OCI-M2 (cell line): ENCODE measurements around the gene PNLDC1.
"Not testable (repeated sequence)": the region's sequence is repeated elsewhere in the genome, so short reads cannot be mapped to it uniquely, and the experiment has no call there.

Experiments used
- DNase-seq: peaks from one replicate; lab custom pipeline; 2025; ENCODE audit not compliant: unreplicated experiment; lab: John Stamatoyannopoulos, UW

Gene PNLDC1

DNA sequence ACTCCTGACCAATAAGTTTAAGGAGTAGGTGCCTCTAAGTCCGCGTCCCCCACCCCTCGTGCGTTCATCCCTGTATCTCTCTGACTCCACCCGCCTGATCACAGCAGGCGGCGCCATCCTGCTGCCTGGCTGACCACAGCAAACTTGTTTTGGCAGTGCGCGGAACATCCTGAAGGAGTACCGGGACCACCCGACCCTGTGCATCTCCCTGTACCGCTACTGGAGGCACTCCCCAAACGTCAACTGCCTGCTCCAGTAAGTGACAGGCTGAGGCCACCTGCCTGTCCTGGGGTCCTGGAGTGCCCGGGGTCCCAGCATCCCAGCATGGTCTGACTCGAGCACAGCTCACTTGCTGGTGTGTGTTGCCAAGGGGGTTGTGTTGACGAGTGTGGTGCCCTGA, 19.0 kb downstream of the PNLDC1 start:
- DNase-seq, result no peak

DNA sequence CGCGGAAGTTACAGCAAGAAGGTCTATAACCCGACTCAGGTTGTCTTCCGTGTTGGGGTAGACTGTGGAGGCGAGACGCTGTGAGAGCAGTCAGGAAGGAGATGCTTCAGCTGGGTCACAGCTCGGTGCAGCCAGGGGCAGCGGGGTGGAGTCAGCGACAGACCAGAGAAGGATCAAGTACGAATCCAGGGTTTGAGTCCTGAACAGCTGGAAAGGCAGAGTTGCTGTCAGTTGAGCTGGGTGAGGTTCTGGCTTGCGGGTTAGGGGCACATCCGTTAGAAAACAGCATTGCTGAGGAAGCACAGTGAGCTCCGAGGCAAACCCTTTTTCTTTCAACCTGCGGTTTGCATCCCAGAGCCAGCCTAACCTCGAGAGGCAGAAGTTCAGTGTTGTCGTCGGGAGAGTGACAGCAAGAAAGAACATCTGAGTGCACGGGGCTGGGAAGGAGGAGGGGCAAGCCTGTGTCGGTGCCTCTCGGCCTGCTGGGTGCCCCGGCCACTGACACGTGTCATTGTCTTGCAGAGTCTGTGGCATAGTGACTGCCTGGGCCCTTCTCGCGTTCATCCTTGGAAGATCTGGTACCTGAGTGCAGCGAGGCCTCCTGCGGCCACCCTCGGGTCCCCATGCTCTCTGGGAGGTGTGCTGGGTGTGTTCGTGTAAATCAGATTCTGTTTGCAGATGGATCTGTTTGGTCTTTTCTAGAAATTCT, 20.0 kb downstream of the PNLDC1 start:
- no peak for DNase-seq

DNA sequence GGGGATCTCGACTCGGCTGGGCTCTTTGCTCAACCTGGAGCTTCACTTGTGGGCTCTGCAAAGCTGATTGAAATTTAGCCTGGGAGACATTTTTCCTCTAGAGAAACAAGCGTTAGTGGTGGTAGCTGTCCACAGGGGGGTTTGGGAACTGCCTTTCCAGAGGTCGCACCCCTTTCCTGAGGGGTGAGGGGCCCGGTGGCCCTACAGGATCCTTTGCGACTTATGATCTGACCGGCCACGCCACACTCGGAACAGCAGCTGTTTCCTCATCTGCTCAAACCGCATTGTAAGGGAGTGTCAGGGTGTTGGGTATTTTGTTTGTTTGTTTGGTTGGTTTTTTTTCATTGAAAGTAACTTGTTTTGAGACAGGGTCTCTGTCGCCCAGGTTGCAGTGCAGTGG, 21.0 kb downstream of the PNLDC1 start:
- no peak for DNase-seq

DNA sequence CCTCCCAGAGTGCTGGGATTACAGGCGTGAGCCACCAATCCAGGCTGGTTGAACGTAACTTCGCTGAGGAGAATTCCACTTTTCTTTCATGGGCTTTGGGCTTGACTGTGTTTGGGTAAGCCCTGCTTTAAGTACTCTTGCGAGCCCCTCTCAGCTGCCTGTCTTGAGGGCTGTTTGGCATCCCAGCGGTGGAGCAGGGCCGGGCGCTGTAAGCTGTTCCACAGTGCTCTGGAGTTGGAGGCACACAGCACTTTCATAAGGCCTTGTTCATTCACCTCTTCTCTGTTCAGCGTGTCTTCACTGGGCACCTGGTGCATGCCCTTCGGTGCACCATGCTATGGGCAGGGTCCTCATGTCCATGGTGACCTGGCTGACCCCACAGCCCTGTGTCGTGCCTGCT, 21.6 kb downstream of the PNLDC1 start:
- DNase-seq, result no peak

DNA sequence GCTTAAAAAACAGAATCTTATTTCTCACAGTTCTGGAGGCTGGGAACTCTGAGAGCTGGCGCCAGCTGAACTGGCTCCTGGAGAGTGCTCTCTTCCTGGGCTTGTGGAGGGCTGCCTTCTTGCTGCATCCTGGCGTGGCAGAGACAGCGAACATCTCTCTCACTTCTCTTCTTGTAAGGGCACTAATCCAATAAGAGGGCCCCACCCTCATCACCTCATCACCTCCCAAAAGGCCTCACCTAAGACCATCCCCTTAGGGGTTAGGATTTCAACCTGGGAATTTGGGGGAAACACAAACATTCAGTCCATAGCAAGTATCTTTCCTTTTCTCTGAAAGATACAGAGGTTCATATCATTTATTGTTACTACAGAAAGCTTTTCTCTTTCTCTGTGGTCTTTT, 23.9 kb downstream of the PNLDC1 start:
- DNase-seq, result no peak

DNA sequence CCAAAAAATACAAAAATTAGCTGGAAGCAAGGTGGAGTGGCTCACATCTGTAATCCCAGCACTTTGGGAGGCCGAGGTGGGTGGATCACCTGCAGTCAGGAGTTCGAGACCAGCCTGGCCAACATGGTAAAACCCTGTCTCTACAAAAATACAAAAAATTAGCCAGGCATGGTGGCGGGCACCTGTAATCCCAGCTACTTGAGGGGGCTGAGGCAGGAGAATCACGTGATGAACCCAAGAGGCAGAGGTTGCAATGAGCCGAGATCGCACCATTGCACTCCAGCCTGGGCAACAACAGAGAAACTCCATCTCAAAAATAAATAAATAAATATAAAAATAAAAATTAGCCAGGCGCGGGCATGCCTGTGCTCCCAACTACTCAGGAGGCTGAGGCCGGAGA, 24.6 kb downstream of the PNLDC1 start:
- not testable (repeated sequence) for DNase-seq

DNA sequence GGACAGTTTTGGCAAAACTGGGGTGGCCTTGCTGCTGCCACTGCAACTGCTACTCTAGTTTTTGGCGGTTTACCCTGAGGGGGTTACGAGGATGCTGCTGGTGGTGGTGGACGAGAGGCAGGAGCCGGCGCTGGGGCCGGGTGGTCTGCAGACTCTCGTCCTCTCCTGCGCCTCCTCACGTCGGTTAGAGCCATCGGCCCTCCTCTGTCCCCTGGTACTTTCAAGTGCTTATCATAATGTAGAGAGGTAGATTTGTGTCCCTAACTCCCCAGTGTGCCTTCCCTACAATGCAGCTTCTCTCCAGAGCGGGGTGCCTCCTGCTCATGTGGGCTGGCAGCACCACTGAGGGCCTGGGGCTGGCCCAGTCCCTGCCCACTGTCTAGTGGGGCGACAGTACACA, 25.9 kb downstream of the PNLDC1 start:
- no peak for DNase-seq

DNA sequence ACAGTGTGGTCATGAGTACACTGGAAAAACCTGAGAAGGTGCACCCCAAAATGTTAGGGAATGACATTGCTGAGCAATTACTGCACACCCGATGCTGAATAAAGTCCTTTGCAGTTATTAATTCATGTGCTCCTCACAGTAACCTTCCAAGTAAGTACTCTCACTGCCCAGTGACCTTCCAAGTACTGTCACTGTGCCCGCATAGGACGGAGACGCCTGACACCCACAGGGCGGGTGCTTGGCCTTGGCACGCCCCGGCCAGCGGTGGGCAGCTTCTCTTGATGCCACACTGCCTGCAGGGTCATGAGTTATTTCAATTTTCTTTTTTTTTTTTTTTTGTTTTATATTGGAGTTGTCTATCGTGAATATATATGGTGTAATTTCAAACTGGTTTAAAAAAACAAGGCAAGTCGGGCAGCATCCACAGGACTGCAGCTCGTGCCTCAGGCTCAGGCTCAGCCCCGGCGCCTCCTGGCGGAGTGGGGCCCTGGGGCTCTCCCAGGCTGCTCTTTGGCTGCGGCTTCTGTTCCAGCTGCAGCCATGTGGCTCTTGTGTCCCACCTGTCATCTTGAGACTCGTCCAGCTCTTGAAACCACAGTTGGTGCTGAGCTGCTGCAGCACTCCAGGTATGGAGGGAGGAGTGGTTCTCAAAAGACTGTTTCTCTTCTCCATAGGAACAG, 27.0 kb downstream of the PNLDC1 start:
- no peak for DNase-seq

DNA sequence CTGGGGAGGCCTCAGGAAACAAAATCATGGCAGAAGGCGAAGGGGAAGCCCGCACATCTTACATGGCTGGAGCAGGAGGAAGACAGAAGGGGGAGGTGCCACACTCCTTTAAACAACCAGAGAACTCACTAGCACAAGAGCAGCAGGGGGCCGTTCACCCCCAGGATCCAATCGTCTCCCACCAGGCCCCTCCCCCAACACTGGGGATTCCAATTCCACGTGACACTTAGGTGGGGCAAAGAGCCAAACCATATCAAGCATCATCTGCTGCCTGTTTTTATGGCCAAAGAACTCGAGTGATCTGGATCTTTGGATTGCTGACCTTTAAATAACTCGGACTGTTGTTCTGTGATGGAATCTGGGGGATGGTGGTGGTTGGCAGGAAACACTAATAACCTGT, 28.0 kb downstream of the PNLDC1 start:
- no peak for DNase-seq

DNA sequence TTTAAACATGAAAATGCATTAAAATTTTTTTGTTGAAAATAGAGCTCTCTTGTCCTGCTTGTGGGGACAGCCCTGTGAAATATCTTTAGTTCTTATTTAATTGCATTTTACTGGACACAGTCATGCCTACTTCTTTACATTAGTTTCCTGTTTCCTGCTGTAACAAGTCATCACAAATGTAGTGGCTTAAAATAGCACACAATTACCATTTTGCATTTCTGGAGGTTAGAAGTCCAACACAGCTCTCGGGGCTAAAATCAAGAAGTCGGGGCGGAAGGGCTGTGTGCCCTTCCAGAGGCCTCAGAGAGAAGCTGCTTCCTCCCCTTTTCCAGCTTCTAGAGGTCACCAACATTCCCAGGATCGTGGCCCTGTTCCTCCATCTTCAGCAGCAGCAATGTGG, 29.4 kb downstream of the PNLDC1 start:
- no peak for DNase-seq

DNA sequence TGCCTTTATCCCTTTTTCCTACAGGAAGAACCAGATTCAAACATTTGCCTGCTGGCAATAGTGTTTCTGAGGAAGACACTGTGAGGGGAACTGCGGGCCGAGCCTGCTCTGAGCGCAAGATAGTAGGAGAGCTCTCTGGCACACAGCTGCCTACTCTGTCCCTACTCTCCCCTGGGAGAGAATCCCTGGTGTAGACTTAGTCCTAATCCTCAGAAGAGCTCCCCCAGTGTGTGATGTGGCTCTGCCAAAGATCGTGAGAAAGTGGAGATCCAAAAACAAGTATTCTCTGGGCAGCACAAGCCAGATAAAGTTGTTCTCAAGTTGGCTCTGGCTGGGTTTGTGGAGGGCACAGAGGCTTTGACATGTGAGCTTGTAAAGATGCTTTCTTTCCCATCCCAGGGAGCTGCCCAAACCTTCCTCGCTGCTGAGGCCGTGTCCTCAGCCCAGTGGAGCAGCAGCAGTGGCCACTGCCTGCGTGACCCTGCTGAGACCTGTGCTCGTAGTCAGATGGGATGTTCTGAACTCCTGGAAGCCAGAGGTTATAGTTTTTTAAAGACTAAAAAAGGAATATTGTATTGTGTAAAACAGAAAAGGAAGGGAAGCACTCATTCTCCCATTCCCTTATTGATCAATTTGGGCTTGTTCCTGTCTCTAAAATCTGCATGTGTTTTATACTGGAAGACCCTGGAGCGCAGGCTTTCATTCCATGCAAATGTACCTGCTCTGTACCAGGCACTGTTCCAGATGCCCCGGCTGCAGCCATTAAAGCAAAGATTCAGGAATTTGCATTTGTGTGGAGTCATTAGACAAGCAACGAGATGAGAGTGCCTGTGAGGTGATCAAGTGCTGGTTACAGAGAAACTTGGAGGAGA, 30.7 kb downstream of the PNLDC1 start:
- DNase-seq, result no peak

DNA sequence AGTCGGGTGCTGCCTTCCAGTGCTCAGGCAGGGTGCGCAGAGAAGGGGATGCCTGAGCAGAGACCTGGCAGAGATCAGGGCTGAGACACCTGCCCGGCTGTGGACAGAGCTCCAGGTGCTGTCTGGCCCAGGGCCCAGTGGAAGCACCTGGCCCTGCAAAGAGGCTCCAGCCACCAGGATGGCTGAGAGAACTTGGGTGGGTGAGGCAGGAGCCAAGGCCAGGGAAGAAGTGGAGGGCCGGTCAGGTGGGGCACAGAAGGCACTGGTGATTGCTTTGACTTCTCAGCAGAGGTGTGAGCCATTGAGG, 31.2 kb downstream of the PNLDC1 start:
- no peak for DNase-seq

DNA sequence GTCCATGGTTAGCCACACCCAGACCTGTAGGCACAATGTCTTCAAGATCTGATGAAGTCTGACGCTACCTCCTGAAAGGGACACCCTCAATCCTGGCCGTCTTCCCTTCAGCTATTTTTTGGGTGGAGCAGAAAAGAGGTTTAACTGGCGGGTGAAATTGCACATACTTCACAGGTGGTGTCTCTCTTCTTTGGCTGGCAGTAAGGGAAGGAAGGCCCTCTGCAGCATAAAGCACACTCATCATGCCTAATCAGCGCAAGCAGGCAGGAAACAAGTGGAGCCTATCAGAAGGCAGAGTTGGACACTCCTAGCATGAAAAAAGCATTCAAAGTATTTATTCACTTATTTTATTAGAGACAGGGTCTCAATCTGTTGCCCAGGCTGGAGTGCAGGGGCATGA, 32.9 kb downstream of the PNLDC1 start:
- no peak for DNase-seq

DNA sequence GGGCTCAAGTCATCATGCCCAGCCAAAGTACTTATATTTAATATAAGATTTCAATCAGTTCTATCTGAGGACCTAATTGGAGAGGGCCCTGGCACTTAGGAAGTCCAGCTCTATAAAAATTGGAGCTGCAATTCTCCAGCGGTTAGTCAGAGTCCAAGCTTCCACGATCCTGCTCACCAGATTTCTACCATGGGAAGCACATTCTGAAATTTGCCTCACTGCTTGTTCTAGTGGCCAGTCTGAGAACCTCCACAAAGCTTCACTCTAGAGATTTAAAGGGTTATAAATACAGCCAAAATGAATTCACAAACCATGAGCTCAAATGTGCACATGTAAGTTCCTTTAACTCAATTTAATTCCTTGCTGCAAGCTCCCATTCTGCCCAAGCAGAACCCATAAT, 33.5 kb downstream of the PNLDC1 start:
- no peak for DNase-seq

DNA sequence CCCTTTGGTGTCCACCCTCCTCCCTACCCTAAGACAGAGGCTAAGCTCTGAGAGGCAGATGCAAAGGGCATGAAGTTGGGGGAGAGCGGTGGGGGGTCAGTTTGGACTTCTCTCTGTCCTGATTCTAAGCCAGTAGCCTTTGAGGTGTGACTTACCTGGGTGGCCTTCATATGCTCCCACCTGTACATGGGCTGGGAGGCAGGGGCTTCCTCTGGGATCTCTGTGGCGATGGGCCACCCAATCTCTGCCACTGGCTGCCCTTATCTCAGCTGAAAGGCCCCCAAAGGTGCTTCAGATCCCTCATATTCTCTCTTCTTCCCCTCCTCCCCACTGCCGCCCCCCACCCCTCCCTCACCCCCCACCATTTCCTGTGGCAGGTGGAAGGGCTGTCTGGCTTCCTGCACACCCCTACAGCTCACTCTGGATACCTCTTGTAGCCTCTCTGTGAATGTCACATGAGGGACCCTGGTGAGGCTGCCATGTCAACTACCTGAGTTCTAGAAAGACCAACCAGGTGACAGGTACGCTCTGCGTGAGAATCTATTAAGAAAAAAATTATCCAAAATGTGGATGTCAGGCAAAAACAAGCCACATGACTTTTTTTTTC, 34.0 kb downstream of the PNLDC1 start:
- DNase-seq, result no peak

DNA sequence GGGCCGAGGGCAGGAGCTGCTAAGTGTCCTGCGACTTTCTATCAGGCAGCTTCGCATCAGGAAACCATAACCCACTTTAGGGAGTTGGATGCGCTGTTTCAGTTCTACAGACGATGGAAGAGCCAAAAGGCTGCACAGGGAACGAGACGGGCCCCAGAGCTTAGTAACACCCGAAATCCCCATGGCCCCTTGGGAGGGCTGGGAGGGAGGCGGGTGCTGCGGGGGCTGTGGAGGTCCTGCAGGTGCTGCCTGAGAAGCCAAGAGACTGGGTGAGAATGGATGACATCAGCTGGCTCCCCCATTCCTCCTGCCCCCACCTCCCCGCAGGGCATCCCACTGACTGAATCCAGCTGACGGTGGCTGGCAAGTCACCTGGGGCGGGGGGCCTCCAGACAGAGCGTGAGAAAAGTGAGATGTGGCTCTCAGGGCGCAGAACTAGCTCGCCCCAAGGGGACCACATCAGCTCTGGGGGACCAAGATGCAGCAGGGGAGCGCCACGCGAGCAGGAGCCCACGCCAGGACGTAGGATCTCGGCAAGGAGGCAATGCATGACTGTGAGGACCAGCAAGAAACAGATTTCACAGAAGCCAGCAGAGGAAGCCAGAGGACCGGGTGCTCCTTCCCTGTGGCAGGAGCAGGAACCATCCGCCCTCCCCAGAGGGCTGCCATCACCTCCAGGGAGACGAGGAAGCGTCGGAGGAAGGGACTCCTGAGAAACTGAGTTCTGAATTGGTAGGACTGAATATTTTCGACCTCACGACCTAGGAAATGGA, 36.8 kb downstream of the PNLDC1 start:
- DNase-seq, result no peak

DNA sequence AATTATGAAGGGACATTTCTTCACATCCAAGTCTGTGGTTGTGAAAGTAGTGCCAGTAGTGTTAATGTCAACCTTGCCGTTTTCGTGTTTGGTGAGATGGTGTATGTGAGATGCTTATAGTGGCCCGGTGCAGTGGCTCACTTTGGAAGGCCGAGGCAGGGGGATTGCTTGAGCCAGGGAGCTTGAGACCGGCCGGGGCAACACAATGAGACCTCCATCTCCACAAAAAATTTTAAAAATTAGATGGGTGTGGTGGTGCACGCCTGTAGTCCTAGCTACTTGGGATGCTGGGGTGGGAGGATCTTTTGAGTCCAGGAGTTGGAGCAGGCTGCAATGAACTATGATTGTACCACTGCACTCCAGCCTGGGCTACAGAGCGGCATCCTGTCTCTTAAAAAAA, 37.4 kb downstream of the PNLDC1 start:
- no peak for DNase-seq

DNA sequence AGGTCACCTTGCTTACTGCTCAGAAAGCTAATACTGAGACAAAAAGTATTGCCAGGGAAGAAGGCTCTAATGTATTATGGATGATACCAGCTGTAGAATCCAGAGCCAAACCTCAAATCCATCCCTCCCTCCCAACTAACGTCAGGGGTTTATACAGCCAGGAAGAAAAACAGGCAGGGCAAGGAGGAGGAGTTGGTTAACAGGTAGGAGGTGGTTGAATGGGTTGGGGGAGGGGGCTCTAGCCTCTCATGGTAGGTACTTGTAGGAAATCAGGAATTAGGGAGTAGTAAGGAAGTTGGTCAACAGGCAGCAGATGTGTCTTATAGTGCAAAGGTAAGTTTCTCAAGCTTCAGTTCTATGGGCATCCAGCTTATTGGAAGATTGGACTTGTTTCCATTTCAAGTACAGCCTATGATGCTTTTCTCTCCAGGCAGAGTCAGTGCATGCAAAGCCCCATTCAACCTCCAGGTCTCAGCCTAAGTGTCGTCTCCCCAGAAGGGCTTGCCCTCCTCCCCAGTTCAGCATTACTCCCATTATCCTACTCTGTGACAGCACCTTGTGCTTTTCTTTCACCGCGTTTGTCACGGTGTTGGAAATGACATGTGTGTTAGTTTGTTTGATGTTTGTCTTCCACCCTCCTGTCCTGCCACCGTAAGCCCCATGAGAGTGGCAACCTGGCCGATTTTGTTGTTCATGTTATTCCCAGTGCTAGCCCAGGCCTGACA, 38.1 kb downstream of the PNLDC1 start:
- DNase-seq, result no peak

DNA sequence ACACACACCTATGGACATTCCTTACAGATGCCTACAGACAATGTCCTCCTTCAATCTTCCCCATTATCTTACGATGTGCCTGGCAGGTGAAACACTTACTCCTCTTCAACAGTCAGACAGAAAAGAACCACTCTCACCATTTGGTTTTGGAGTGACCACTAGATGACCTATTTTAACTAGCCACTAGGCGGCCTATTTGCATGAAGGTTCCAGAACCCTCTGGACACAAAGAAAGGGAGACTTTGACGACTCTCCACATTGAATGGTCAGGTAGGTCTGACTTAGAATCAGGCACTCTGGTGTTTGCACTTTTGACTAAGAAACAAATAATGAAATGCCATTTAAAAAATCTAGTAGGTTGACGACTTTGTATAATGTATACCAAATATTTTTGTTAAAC, 42.0 kb downstream of the PNLDC1 start:
- DNase-seq, result no peak
